Measurements from ENCODE around the gene PPM1L.

PPM1L gene

DNA sequence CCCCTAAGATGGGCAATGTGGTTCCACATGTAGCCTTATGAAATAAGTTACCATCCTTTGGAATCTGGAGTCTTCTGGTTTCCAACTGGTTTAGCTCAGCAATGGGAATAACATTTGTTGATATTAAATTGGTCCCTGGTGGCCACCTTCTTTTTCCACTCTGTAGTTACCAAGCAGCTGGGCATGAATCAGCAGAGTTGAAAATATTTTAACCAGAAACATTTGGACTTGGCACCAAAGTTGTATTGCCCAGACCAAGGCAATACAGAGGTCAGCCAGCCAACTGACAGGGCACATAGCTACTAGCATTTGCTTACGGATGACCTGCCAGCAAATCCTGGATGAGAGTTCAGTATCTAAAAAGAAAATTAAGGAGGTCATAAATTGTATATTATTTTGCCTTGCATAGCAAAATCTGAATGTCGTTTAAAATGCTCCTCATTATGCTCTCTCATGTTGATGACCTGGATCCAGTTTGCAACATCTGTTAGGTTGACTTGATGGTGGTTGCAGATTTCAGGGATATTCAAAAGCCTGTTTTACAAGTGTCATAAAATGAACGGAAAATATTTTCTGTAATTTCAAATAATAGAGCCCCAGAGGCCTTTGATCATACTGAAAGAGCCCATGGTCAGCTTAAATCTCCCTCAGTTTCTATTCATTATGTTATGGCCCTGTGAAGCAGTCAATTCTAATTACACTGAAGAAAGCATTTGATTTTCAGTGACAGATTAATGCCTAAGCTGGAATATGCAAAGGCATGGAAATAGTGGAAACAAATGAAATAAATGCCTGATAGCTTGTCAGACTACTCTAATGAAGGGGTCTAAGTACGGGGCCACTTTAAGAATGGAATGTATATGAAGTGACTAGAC is 54.6 kb downstream of the PPM1L start:
- ATAC-seq, result no peak

DNA sequence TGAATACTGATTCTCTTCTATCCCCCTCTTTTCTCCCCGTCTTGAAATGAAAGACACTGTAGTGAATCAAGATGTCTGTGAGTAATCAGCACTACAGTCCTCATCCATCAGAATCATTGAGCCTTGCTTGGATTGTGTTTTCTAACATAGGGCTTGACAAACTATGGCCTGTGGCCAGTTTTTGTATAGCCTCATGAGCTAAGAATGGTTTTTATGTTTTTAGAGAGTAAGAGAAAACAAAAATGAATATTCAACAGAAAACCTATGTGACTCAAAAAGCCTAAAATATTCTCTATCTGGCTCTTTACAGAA is 55.2 kb downstream of the PPM1L start:
- no peak for ATAC-seq

DNA sequence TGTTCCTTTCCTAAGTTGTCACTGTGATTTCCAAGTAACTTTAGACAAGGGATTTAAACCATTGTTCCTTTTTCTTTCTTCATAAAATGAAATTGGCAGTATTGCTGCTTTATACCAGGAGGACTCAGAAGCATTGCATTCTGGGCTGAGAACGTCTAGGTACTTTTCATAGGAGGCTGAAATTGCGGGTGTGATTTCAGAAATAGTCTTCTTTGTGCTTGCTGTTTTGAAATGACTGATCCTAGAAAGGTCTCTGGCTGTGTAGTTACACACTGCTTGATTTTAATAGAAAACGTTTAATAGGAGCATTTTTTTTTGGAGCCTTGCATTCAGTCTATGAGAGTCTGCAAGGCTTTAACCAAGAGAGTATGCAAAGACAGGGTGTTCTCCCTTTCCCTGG is 56.3 kb downstream of the PPM1L start:
- no peak for ATAC-seq

DNA sequence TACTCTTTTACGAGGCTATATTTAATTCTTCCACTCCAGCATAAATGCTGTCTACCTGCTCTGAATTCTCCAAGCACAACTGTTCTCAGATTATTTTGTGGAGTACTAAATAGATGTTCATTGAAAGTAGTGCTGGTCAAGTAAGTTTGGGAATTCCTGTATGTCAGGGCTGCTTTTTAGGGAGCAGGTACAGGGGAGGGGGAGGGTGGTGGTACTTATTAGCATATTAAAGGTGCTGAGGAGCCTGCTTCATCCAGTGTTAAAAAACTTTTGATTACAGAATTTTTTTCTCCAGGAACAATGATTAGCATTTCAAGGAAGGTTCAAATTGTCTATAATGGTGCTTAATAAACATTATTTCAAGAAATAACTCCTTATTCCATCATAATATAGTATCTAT is 59.2 kb downstream of the PPM1L start:
- ATAC-seq, result no peak

DNA sequence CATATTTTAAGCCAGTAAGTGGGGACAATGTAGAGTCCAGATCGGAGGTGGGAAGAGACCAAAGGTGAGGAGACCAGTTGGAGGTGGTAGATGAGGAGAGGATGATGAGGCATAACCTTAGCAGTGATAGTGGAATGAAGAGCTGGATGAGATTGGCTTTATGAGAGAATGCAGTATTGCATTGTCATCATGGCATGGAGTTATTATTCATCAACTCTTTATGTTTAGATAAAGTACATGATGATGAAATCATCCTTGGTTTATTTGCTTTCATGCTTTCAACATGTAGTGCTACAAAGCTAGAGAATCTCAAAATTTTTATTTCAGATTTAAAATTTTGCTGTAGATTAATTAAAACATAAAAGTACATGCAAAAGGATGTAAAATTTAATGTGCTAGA is 64.0 kb downstream of the PPM1L start:
- ATAC-seq, result no peak

DNA sequence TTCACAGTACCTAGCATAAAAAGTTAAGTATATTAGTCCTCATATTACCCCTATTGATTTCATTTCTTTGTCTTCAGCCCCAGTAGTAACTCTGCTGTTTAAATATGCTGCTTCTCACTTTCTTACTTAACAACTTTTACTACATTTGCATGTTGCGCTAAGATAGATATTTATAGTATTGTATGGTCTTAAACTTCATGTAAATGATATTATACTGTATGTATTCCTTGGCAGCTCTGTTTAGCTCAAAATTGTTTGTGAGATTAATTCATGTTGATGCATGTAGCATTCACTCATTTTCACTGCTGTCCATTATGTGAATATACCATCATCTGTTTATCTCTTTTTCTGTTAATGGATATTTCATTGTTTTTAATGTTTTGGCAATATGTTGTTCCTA is 64.4 kb downstream of the PPM1L start:
- no peak for ATAC-seq

DNA sequence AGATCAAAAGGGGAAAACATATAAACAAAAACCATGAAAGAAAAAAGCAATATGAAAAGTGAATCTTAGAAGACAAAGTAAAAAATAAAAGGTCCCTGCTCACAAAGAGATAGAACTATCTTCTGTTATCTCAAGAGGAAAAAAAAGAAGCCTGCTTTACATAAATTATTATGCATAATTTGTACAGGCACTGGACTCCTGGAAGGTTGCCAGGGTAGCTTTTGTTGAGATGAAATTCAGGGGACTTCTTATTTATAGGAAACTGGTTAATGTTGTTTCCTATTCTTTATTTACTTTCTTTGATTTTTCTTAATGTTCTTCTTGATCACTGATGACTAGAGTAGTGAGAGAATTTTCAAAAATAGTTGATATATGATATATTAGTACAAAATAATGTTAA is 66.9 kb downstream of the PPM1L start:
- ATAC-seq, result no peak

DNA sequence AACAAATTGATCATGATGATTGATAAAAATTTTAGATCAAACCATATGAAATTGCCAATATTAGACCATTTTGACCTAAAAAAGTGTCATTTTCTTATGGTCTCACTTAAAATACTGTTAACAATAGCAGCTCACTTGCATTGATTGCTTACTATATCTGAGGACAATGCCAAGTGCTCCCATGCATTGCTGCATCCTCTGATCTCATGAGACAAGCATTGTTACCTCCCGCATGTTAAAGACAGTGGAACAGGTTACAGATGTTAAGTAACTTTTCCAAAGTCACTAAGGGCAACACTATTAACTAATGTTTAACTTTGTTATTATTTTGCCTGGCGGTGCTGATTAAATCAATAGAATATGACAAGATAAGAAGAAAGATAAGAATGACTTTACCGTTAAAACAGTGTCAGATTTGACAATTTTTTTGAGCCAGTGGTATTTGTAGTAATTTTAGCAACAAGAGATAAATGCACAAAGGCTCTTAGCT is 69.3 kb downstream of the PPM1L start:
- ATAC-seq, result no peak

DNA sequence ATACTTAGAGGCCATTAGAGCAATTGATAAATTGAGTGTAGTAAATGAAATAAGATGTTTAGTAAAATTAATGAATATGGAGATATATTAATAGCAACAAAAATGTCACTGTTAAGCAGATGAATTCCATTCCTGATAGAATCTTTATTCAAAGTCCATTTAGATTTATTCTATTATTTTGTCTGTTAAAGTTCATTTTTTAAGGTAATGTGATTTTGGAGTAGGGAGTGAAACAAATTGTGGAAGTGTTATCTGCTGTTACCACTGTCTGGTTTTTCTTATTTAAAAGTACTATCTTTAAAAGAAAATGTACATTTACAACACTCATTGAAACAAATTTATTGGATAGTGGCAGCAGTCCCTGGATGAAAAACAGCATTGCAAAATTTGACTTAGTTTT is 70.4 kb downstream of the PPM1L start:
- ATAC-seq, result no peak

DNA sequence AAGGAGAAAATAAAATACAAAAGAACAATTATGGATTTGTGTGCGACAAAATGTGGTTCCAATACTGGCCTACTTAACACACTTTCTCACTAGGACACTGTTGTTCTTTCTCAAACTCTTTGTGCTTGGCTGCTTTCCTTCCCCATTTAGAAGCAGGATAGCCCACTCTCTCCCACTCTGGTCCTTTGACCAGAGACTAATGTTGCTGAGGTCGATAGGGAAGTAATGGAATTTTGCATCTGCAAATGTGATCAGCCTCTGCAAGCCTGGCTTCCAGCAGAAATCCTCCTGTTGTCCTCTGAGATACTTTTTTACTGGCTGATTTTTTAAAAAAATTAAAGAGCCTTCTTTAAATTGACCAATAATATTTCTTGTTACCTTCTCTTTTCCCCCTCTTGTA is 71.0 kb downstream of the PPM1L start:
- ATAC-seq, result no peak

DNA sequence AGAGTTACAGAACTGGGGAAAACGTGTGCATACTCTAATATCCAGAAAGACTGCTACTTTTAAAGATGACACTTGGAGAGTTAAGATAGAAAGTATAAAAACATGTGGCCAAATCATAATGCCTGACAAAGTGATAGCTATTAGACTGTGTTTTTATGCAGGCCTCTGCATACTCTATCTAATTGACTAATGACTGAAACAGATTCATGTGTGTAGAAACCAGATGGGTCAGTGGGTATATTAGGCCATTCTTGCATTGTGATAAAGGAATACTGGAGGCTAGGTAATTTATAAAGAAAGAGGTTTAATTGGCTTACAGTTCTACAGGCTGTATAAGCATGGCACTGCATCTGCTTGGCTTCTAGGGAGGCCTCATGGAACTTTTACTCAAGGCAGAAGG is 71.5 kb downstream of the PPM1L start:
- no peak for ATAC-seq

DNA sequence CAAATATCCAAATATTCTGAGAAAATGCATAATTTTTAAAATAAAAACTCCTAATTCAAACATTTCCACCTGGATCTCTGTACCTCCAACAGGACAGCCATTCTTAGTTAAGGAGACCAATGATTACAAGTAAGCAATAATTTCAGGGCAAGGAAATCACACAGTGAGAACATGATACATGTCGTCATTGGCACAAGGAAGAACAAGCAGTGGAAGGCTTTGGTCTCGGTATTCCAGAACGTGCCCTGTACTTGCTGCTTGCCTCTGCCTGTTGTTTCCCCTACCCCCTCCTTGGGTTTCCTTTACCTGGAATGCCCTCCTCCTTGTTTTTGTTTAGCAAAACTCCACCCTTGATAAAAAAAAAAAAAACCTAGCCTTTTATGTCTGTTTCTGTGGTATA is 72.8 kb downstream of the PPM1L start:
- ATAC-seq, result no peak

DNA sequence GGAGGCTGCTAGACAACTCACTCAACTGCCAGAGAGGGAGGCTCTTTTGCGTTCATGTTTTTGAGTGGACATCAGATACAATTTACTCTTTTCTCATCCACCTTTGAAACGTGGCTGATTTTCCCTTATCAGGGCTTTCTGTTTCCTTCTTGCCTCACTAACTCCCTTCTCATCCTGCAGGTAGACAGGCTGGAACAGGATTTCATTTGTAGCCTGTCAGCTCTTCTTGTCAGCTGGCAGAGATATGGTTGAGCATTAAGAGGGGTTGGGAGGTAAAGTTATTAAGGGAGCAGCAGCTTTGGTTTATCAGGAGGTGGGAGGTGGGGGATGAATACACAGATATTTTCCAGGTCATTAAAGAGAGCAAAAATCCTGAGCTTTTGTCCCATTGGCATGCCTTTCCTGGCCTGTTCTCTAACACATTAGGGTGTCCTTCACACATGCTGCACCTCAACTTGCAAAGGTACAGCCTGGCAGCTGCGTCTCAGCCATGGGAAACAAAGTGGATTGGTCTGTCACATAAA is 73.5 kb downstream of the PPM1L start:
- ATAC-seq, result no peak

DNA sequence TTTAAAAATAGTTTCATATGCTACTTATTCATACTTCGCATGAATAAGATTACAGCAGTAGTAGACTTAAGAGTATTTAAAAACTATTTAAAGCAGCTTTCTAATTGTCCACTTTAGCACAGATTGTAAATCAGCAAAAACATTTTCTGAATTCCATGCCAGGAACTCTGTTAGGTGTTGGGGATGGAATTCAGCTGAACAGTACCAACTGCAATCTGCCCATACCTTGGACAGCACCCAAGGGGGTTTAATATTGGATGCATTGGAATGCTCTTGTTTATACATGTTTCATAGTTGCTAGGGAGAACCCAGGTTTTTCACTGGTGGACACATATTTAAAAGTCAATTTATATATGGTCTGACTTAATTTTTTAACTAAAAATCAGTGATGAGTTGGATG is 74.8 kb downstream of the PPM1L start:
- ATAC-seq, result no peak

DNA sequence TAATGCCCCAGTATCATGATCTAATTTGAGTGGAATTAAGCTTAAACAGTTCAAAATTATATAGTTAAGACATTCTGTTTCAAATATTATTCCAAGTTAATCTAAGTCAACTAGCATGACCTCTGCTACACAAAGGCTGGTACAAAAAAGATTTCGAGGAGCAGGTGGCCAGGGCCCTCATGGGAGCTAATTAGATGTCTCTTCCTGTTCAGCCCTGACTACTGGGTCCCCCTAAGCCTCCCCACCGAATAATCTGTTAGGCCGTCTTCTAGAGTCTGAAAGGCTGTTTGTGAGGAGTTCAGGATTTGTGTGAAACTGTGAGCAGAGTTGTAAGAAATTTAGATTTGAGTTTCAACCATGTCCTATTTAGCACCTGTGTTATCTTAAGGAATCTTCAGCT is 75.4 kb downstream of the PPM1L start:
- ATAC-seq, result no peak

DNA sequence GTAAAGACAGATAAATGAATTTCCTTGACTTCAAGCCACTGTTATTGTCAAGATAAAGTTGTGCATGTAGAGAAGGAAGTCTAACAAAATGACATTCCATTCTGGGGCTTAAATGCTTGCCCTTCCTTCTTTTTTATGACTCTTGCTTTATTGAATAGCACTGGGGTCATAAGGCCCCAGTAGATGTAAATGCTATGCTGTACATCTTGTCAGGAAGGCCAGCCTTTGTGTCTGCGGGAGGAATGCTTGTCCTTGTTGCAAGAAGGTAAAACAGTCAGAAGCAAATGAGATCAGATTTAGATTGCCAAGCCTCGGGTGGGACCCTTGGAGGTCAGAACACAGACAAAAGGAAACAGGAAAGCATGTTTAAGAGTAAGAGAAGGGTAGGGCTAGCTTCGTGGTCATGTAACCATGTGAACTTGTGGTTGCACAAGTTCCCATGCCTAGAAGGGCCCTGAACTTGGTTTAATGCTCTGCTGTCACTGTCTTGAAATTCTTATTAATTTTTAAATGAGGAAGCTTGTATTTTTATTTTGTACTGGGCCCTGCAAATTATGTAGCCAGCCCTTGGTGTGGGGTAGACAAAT is 81.5 kb downstream of the PPM1L start:
- ATAC-seq, result no peak

DNA sequence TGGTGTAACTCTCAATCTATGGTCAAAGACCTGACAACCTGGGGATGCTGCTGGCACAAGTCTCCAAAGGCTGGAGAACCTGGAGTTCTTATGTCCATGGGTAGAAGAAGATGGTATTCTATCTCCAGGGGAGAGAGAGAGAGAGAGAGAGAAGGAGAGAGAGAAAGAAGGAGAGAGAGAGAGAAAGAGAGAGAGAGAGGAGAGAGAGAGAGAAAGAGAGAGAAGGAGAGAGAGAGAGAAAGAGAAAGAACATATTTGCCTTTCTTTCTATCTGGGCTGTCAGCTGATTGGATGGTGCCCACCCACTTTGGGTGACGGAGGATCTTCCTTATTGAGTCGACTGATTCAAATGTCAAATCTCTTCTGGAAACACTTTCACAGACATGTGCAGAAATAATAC is 84.6 kb downstream of the PPM1L start:
- no peak for ATAC-seq

DNA sequence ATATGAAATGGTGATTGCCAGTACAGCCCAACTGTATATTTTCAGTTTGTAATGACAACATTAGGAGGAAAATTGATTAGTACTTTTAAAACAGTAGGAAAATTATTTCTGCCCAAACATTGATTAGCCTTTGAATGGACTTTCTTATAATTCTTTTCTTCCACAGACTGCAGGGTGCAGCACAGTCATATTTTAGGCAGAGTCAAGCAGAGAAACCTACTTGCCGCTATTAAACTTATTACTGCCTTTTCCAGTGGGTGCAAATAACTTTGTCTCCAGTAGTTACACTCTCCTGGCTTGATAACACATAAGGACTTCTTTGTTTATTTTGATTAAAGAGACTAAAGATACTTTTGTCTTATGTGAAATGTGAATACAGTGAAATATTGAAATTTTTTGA is 85.4 kb downstream of the PPM1L start:
- ATAC-seq, result no peak

DNA sequence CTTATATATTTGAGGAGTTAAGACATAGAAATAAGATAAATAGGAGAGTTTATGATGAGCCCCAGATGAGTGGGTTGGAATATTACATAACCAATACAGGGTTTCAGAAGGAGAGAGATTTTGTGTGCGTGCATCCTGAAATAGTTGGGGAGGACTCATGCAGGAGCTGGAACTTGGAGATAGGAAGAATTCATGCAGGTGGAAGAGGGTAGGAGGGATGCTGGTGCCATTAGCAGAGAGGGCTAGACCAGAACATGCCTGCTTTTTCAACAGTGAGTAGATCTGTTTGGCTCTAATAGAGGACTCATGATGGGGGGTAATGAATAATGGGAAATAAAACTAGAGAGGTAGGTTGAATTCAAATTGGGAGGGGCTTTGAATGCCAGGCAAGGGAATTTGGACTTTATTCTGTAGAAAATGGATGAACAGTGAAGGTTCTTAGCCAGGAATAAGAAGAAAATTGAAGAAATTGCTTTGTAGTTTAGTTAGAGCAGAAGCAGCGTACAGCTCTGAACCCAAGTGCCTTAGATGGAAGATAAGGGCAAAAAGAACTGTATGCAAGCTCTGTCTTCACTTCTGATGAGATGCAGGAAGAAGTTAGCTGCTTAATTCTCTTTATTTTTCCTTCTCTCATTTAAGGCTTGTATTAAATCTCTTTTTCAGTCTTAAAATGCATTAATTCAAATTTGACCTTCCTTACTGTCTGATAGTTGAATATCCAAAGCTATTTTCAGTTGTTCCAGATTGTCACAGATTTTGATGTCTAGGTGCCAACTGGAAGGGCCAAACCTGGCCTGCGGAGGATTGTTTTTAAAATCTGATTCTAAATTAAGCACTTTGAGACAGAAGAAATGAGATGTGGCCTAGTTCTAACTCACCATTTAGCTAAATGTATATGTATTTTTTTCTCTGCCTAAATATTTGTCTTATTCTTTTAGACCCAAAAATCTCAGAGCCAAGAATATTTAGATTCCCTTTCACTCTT is 86.3 kb downstream of the PPM1L start:
- no peak for ATAC-seq

DNA sequence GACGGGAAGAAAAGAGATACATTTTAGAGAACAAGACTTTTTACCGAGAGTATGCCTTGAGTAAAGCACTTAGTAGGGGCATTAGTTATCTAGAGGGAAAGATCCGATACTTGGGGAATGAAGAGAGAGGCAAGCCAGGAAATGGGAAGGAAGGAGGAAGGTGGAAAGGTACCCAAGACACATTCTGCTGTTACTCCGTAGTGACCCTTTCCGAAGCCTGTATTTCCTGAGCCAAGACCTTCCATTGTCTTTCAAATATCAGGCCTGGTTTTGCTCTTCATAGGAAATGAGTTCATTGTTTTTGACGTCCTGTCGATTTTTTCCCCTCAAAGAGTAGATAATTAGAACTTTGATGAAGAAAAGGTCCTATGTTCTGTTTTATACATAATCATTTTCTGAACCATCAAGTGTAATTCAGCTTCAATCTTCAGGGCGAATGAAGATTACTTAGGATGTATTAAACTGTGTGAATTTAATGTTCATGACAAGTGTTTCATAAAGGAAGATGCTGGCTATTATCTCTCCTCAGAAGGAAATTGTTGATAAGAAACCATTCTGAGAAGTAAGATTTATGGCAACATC is 95.7 kb downstream of the PPM1L start:
- no peak for ATAC-seq

DNA sequence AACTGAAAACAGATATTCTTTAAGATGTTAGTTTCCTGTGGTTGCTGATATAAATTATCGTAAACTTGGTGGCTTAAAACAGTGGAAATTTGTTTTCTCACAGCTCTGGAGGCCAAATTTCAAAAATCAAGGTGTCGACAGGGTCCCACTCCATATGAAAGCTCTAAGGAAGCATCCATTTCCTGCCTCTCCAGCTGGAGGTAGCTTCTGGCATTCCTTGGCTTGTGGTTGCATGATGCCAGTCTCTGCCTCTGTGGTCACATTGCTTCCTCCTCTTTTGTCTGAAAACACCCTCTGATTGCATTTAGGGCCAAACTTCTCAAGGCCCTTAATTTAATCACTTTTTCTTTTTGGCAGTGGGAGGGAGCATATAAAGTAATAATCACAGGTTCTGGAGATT is 96.8 kb downstream of the PPM1L start:
- no peak for ATAC-seq

DNA sequence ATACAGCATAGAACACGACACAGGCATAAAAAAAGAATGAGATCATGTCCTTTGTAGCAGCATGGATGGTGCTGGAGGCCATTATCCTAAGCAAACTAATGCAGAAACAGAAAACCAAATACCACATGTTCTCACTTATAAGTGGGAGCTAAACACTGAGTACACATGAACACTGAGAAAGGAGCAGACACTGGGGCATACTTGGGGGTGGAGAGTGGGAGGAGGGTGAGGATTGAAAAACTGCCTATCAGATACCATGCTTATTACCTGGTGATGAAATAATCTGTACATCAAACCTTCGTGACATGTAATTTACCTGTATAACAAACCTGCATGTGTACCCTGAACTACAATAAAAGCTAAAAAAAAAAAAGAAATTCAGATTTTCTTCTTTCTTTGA is 100.4 kb downstream of the PPM1L start:
- no peak for ATAC-seq

Measured in activated CD4-positive, CD25-positive, alpha-beta regulatory T cell treated with anti-CD3 and anti-CD28 coated beads, Interleukin-2, amount 50 U/mL, for 24 hours (primary cell).